Measurements from ENCODE around the gene DDX6.

DNA sequence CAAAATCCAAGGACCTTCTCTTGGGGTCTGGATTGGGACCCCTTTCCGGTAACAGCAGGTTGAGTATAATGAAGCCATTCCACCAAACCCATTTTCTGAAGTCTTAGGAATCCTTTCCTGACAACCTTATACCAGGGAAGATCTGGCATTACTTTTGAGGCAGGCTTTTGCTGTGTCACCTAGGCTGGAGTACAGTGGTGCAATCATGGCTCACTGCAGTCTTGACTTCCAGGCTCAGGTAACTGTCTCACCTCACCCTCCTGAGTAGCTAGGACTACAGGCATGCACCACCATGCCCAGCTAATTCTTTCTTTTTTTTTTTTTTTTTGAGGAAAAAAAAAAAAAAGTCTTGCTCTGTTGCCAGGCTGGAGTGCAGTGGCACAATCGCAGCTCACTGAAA is 55.8 kb downstream of the DDX6 start:
- TF ChIP-seq, protein P1, sequence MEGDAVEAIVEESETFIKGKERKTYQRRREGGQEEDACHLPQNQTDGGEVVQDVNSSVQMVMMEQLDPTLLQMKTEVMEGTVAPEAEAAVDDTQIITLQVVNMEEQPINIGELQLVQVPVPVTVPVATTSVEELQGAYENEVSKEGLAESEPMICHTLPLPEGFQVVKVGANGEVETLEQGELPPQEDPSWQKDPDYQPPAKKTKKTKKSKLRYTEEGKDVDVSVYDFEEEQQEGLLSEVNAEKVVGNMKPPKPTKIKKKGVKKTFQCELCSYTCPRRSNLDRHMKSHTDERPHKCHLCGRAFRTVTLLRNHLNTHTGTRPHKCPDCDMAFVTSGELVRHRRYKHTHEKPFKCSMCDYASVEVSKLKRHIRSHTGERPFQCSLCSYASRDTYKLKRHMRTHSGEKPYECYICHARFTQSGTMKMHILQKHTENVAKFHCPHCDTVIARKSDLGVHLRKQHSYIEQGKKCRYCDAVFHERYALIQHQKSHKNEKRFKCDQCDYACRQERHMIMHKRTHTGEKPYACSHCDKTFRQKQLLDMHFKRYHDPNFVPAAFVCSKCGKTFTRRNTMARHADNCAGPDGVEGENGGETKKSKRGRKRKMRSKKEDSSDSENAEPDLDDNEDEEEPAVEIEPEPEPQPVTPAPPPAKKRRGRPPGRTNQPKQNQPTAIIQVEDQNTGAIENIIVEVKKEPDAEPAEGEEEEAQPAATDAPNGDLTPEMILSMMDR (IDR thresholded peaks at IDR 0.05): no peak
- no peak for TF ChIP-seq POLR2A (IDR thresholded peaks at IDR 0.05)
